ENCODE data around the gene LRRC4C.

GRCh38 chr11:41309111-41309522, 150.3 kb downstream of the LRRC4C start:
- TF ChIP-seq POLR2A (IDR thresholded peaks at IDR 0.05; ENCODE audit: low read length) (no peak), GATA1 (IDR thresholded peaks at IDR 0.05; ENCODE audit: low read depth, low read length) (no peak)
